ENCODE results near the gene COMMD10.

DNA sequence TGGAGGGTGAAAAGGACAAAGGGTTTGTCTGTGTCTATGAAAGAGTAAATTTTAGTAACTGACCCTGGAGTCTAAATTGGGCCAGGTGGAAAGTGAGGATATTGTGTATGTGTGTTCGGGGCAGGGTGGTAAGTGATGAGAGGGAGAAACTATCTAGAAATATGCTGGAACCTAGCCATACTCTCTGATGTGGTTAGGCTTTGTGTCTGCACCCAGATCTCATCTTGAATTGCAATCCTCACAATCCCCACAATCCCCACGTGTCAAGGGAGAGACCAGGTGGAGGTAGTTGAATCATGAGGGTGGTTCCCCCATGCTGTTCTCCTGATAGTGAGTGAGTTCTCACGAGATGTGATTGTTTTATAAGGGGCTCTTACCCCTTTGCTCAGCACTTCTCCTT lies 60.6 kb downstream of the COMMD10 start:
- TF ChIP-seq EZH2 (IDR thresholded peaks at IDR 0.05; ENCODE audit: insufficient read depth, poor library complexity, severe bottlenecking) (no peak), EZH2phosphoT487 (IDR thresholded peaks at IDR 0.05; ENCODE audit: insufficient read depth, low read depth) (no peak)

Data from GM23248 (cell line).